Esophagus (tissue), 2 donors: Measurements from ENCODE around the gene TEX101. TPM values are rescaled to one million over a fixed set of nuclear protein-coding genes. Genes with fewer than 3 reads are reported as not detected.
"Not testable (repeated sequence)": the region's sequence is repeated elsewhere in the genome, so short reads cannot be mapped to it uniquely, and the experiment has no call there.

Experiments used
- H3K27ac ChIP-seq, 2 donors: one replicate each; pipeline ENCODE4 v1.5.1; 2013; ENCODE audit warnings: low read depth in 2 of 2, mild to moderate bottlenecking in 2 of 2, inconsistent platforms in 1 of 2, low read length in 1 of 2, moderate library complexity in 1 of 2
- H3K27me3 ChIP-seq, 2 donors: one replicate each; pipeline ENCODE4 v1.6.1; 2013; ENCODE audit warnings: low read length in 2 of 2, control low read depth in 1 of 2, mild to moderate bottlenecking in 1 of 2; ENCODE audit not compliant: insufficient read depth in 2 of 2, control insufficient read depth in 1 of 2
- H3K36me3 ChIP-seq, 2 donors: one replicate each; pipeline ENCODE4 v1.6.1; 2013; ENCODE audit warnings: low read length in 1 of 2; ENCODE audit not compliant: control insufficient read depth in 2 of 2, insufficient read depth in 2 of 2
- H3K4me1 ChIP-seq, 2 donors: one replicate each; pipeline ENCODE4 v1.6.1; 2013; ENCODE audit warnings: low read length in 1 of 2; ENCODE audit not compliant: control insufficient read depth in 2 of 2, insufficient read depth in 2 of 2
- H3K4me3 ChIP-seq, 2 donors: one replicate each; pipeline ENCODE4 v1.5.1; 2013; ENCODE audit warnings: low read length in 2 of 2, mild to moderate bottlenecking in 2 of 2, low read depth in 1 of 2, moderate library complexity in 1 of 2
- H3K9me3 ChIP-seq, 2 donors: one replicate each; pipeline ENCODE4 v1.6.1; 2013; ENCODE audit warnings: mild to moderate bottlenecking in 2 of 2, low read depth in 1 of 2, low read length in 1 of 2, moderate library complexity in 1 of 2; ENCODE audit not compliant: control insufficient read depth in 2 of 2, insufficient read depth in 1 of 2
- WGBS, 2 donors: extraction: QIAGEN DNeasy Blood & Tissue Kit; methylation state at CpG; one replicate each; pipeline ENCODE4 v1.1.7; 2013; 5-methylcytosine and 5-hydroxymethylcytosine counted together
- polyA plus RNA-seq, 2 donors: library from polyadenylated mRNA; stranded (reverse); fragments of 200-250 nt; gene quantifications; one replicate each; pipeline ENCODE4 v1.2.3, GENCODE V29; 2013
- donor health status: healthy with polysubstance abuse.
- donor health status: Bipolar disorder and iron deficiency.

Gene TEX101
- polyA plus RNA-seq, 2 donors, result 0.96 to 2.4 TPM

- not testable (repeated sequence) for H3K36me3 ChIP-seq, H3K4me3 ChIP-seq, H3K27me3 ChIP-seq, H3K9me3 ChIP-seq, H3K27ac ChIP-seq, H3K4me1 ChIP-seq
- 56 to 60% methylated on average over 7 of the region's 7 CpGs for WGBS, 2 donors
Observed at GRCh38 chr19:43383254-43383653, 31.4 kb upstream of the TEX101 start.

- peak overlapping the region in 1 of 2 donors; percentile 10 for H3K27ac ChIP-seq
- 34 to 44% methylated on average over 3 of the region's 3 CpGs for WGBS, 2 donors
- not testable (repeated sequence) for H3K4me1 ChIP-seq, H3K9me3 ChIP-seq, H3K36me3 ChIP-seq, H3K4me3 ChIP-seq, H3K27me3 ChIP-seq
Observed at GRCh38 chr19:43383759-43384158, 30.9 kb upstream of the TEX101 start.

- not testable (repeated sequence) for H3K4me1 ChIP-seq, H3K27me3 ChIP-seq, H3K4me3 ChIP-seq, H3K36me3 ChIP-seq, H3K9me3 ChIP-seq, H3K27ac ChIP-seq
- 52 to 67% methylated on average over 11 of the region's 11 CpGs for WGBS, 2 donors
Observed at GRCh38 chr19:43390903-43391551, 23.7 kb upstream of the TEX101 start.

GRCh38 chr19:43391552-43391935 is 23.1 kb upstream of the TEX101 start:
- WGBS, 2 donors, result 71 to 78% methylated on average over 6 of the region's 6 CpGs
- not testable (repeated sequence) for H3K4me1 ChIP-seq, H3K27me3 ChIP-seq, H3K9me3 ChIP-seq, H3K36me3 ChIP-seq, H3K4me3 ChIP-seq, H3K27ac ChIP-seq

- 62 to 72% methylated on average over 3 of the region's 3 CpGs for WGBS, 2 donors
- not testable (repeated sequence) for H3K9me3 ChIP-seq, H3K36me3 ChIP-seq, H3K4me3 ChIP-seq, H3K4me1 ChIP-seq, H3K27ac ChIP-seq, H3K27me3 ChIP-seq
Observed at GRCh38 chr19:43393501-43393900, 21.2 kb upstream of the TEX101 start.

GRCh38 chr19:43395561-43395960 is 19.1 kb upstream of the TEX101 start:
- Histone ChIP-seq H3K9me3 (no peaks in the 10 kb centered on the region), H3K27me3 (no peaks in the 10 kb centered on the region), H3K36me3 (no peaks in the 10 kb centered on the region), H3K4me1 (no peaks in the 10 kb centered on the region), H3K27ac (peak overlapping the region; percentile 55 to 83), H3K4me3 (no peak overlapping the region)
- 50 to 55% methylated on average over 6 of the region's 6 CpGs for WGBS, 2 donors

DNA sequence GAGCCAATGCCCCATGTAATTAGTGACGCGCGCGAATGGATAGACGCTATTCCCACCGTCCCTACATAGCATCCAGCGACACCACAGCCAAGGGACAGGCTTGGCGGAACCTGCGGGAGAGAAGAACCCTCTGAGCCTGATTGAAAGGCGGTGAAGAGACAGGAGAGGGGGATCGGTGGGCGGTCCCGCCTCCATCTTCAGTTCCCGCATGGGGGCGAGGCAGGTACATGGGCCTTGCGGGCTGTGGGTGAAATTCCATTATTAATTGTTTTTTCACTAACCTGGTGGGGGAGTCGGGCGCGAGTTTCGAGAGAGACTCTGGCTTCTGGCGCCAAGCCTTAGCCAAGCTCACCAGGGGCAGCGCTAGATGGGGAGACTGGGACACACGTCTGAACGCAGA is 8.4 kb upstream of the TEX101 start:
- no peaks in the 10 kb centered on the region for H3K4me1 ChIP-seq
- no peaks in the 10 kb centered on the region for H3K27me3 ChIP-seq
- H3K27ac ChIP-seq, result no peak overlapping the region
- 69 to 79% methylated on average over 24 of the region's 24 CpGs for WGBS, 2 donors
- no peak overlapping the region for H3K4me3 ChIP-seq
- H3K9me3 ChIP-seq, result peaks cover 0 to 3% of the 10 kb centered on the region in 2 donors
- no peaks in the 10 kb centered on the region for H3K36me3 ChIP-seq

- no peak overlapping the region for H3K4me3 ChIP-seq
- peaks cover 0 to 3% of the 10 kb centered on the region in 2 donors for H3K9me3 ChIP-seq
- no peaks in the 10 kb centered on the region for H3K4me1 ChIP-seq
- no peaks in the 10 kb centered on the region for H3K27me3 ChIP-seq
- WGBS, 2 donors, result 85 to 89% methylated on average over 22 of the region's 22 CpGs
- no peak overlapping the region for H3K27ac ChIP-seq
- H3K36me3 ChIP-seq, result no peaks in the 10 kb centered on the region
Observed at GRCh38 chr19:43407416-43408005, 7.2 kb upstream of the TEX101 start.

DNA sequence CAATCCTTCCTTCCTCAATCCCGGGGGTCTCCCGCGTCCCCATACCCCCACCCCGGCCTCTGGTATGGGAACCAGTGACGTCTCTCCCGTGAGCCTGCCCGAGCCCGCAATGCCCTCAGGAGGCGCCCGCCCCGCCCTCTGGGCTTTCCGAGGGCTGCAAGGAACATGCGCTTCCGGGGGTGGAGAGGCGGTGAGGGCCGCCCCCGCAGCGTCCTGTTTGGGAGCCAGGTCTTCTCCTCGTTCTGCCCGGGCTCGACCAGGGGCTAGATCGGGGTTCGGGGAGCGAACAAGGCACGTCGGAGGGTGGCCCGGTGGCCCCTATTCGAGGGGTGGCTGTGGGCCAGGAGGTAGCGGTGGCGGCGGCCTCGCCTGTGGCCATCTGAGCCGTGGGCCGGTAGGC is 6.6 kb upstream of the TEX101 start:
- WGBS, 2 donors, result 83 to 87% methylated on average over 34 of the region's 34 CpGs
- Histone ChIP-seq H3K4me3 (no peak overlapping the region), H3K9me3 (peaks cover 0 to 3% of the 10 kb centered on the region in 2 donors), H3K27me3 (no peaks in the 10 kb centered on the region), H3K4me1 (no peaks in the 10 kb centered on the region), H3K36me3 (no peaks in the 10 kb centered on the region), H3K27ac (no peak overlapping the region)

- H3K4me1 ChIP-seq, result no peaks in the 10 kb centered on the region
- no peaks in the 10 kb centered on the region for H3K36me3 ChIP-seq
- H3K4me3 ChIP-seq, result no peak overlapping the region
- WGBS, 2 donors, result 96 to 97% methylated on average over 1 of the region's 1 CpG
- no peak overlapping the region for H3K27ac ChIP-seq
- H3K27me3 ChIP-seq, result no peaks in the 10 kb centered on the region
- peaks cover 0 to 3% of the 10 kb centered on the region in 2 donors for H3K9me3 ChIP-seq
Observed at GRCh38 chr19:43409415-43409814, 5.3 kb upstream of the TEX101 start.
